ENCODE data around the gene FAM149A.

FAM149A gene

GRCh38 chr4:186189656-186190055, 85.2 kb downstream of the FAM149A start:
- H3K27ac ChIP-seq = peak overlapping the region; percentile 81
- H3K27me3 ChIP-seq (ENCODE audit: insufficient read depth, low read depth) = no peaks in the 10 kb centered on the region
- no peak for TF ChIP-seq CTCF (conservative IDR thresholded peaks at IDR 0.05; ENCODE audit: low read depth, low read length)
- peak overlapping the region; percentile 84; the same call in 1 of the 2 replicates for H3K9ac ChIP-seq
- H3K79me2 ChIP-seq (ENCODE audit: insufficient read depth, low read depth) = no peaks in the 10 kb centered on the region
- peak overlapping the region; percentile 77 for H2AFZ ChIP-seq (ENCODE audit: low read depth)
- no peaks in the 10 kb centered on the region for H4K20me1 ChIP-seq (ENCODE audit: insufficient read depth)
- H3K4me2 ChIP-seq = peak overlapping the region; percentile 99
- H3K4me1 ChIP-seq (ENCODE audit: low read depth, poor library complexity, severe bottlenecking) = peaks cover 32% of the 10 kb centered on the region
- no peaks in the 10 kb centered on the region for H3K36me3 ChIP-seq (ENCODE audit: insufficient read depth)
- H3K4me3 ChIP-seq (IDR thresholded peaks at IDR 0.05; ENCODE audit: insufficient read depth, low read depth, low read length) = no peak overlapping the region

GRCh38 chr4:186190581-186191199, 86.2 kb downstream of the FAM149A start:
- Histone ChIP-seq H3K27me3 (ENCODE audit: insufficient read depth, low read depth) (no peaks in the 10 kb centered on the region), H3K27ac (peak overlapping the region; percentile 81), H2AFZ (ENCODE audit: low read depth) (peak overlapping the region; percentile 77), H3K4me3 (IDR thresholded peaks at IDR 0.05; ENCODE audit: insufficient read depth, low read depth, low read length) (no peak overlapping the region), H3K9ac (peak overlapping the region; percentile 84), H4K20me1 (ENCODE audit: insufficient read depth) (no peaks in the 10 kb centered on the region), H3K4me1 (ENCODE audit: low read depth, poor library complexity, severe bottlenecking) (peaks cover 32% of the 10 kb centered on the region), H3K36me3 (ENCODE audit: insufficient read depth) (no peaks in the 10 kb centered on the region), H3K79me2 (ENCODE audit: insufficient read depth, low read depth) (no peaks in the 10 kb centered on the region), H3K4me2 (peak overlapping the region; percentile 99)
- TF ChIP-seq CTCF (conservative IDR thresholded peaks at IDR 0.05; ENCODE audit: low read depth, low read length) = no peak; the same call in 1 of the 2 replicates

GRCh38 chr4:186191200-186192065, 86.9 kb downstream of the FAM149A start, which contains the start of gene CYP4V2:
TSS of gene CYP4V2 (plus strand) at chr4:186191567. CDS start at chr4:186191824, 257 bp downstream.
- TF ChIP-seq CTCF (conservative IDR thresholded peaks at IDR 0.05; ENCODE audit: low read depth, low read length) = no peak
- Histone ChIP-seq H3K36me3 (ENCODE audit: insufficient read depth) (no peaks in the 10 kb centered on the region), H3K27me3 (ENCODE audit: insufficient read depth, low read depth) (no peaks in the 10 kb centered on the region), H4K20me1 (ENCODE audit: insufficient read depth) (no peaks in the 10 kb centered on the region), H3K4me1 (ENCODE audit: low read depth, poor library complexity, severe bottlenecking) (peaks cover 32% of the 10 kb centered on the region), H2AFZ (ENCODE audit: low read depth) (peak within 1 kb of the TSS; percentile 77), H3K4me2 (peak within 1 kb of the TSS; percentile 99), H3K79me2 (ENCODE audit: insufficient read depth, low read depth) (no peaks in the 10 kb centered on the region), H3K27ac (peak within 1 kb of the TSS; percentile 81), H3K9ac (peak within 1 kb of the TSS; percentile 84), H3K4me3 (IDR thresholded peaks at IDR 0.05; ENCODE audit: insufficient read depth, low read depth, low read length) (no peak within 1 kb of the TSS)

GRCh38 chr4:186192066-186192612, 87.6 kb downstream of the FAM149A start:
- H3K4me2 ChIP-seq = peak overlapping the region; percentile 47
- peak overlapping the region; percentile 81 for H3K27ac ChIP-seq
- H3K27me3 ChIP-seq (ENCODE audit: insufficient read depth, low read depth) = no peaks in the 10 kb centered on the region

More at GRCh38 chr4:186192066-186192612, 87.6 kb downstream of the FAM149A start:
- no peak overlapping the region for H3K4me3 ChIP-seq (IDR thresholded peaks at IDR 0.05; ENCODE audit: insufficient read depth, low read depth, low read length)
- no peaks in the 10 kb centered on the region for H3K36me3 ChIP-seq (ENCODE audit: insufficient read depth)
- peaks cover 32% of the 10 kb centered on the region for H3K4me1 ChIP-seq (ENCODE audit: low read depth, poor library complexity, severe bottlenecking)
- H3K79me2 ChIP-seq (ENCODE audit: insufficient read depth, low read depth) = no peaks in the 10 kb centered on the region
- TF ChIP-seq CTCF (conservative IDR thresholded peaks at IDR 0.05; ENCODE audit: low read depth, low read length) = no peak
- H4K20me1 ChIP-seq (ENCODE audit: insufficient read depth) = no peaks in the 10 kb centered on the region
- peak overlapping the region; percentile 77 for H2AFZ ChIP-seq (ENCODE audit: low read depth)
- peak overlapping the region; percentile 84 for H3K9ac ChIP-seq

All from KMS-11 (cell line).